NCI-H128 (cell line): ENCODE measurements around the gene UPF3A.
"Not testable (repeated sequence)": the region's sequence is repeated elsewhere in the genome, so short reads cannot be mapped to it uniquely, and the experiment has no call there.

Source experiments
- DNase-seq: peaks from one replicate; lab custom pipeline; 2025; ENCODE audit not compliant: unreplicated experiment; lab: John Stamatoyannopoulos, UW

The UPF3A gene

DNA sequence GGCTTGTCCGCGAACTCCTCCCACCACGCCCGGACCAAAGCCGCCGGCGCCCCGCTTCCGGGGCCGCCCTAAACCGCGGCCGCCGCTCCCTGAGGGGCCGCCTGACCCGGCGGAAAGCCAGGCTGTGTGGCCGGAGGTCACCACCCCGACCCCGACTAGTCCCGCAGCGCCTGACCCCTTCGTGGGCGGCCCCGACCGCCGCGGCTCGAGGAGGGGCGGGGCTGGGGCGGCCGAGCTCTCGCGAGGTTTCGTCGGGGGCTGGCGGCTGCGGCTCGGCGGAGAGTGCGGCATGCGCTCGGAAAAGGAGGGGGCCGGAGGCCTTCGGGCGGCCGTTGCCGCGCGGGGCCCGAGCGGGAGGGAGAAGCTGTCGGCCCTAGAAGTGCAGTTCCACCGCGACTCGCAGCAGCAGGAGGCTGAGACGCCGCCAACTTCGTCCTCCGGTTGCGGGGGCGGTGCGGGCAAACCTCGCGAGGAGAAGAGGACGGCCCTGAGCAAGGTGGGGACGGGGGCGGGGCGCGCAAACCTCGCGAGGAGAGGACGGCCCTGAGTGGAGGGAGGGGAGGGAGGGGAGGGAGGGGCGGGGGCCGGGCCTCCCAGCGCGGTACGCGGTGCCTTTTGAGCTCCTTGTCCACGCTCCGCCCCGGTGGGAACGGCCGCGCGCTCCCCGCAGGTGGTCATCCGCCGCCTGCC, at the start of gene UPF3A:
UPF3A (plus strand) TSS at position 251 of the 690 bp plus-strand sequence; CDS start at position 290, 39 bp downstream.
- peak; percentile 47 for DNase-seq

GRCh38 chr13:114231886-114232285, 49.5 kb upstream of the UPF3A start:
- DNase-seq = no peak

DNA sequence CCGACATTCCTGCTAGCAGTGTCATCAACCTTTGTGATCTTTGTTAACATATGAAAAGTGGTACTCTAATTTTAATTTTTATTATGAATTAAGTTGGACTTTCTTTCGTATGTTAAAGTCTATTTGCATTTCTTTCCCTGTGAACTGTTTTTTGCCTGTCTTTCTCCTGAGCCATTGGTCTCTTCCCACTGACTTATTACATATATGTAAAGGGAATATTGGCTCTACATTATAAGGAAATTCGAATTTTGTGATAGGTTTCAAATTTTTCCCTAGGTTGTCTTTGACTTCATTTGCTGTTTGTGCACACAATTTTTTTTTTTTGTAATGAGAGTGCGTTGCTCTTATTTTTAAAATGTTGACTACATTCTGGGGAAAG, 47.1 kb upstream of the UPF3A start:
- DNase-seq = no peak

DNA sequence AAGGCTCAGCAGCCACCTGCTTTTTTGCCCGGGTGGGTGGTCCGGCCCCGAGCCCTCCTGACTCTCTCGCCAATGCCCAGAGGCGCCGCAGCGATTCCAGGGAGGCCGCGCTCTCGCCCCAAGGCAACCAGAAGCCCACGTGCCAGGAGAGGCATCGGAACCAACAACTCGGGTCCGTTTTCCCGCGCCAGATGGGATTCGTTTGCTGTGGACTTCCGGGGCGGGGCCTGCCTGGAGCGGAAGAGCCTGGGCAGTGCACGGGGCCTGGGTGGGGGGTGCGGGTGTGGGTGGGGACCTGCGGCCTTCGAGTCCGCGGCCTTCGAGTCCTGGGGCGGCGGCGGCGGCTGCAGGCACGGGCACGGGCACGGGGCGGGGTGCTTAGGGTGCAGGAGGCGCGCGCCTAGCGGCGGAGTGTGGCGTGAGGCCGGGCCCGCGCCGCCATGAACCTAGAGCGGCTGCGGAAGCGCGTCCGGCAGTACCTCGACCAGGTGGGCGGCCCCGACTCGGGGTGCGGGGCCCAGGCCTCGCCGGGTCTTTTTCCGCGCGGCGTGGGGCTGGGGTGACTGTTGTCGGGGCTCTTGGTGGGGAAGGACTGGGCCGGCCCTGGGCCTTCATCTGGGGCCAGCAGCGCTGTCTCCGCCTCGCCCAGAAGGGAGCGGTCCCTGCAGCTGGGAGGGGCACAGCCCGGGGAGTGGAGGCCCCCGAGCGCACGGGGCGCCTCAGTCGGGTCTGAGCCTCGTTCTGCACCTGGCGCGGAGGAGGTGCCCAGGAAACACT, 46.6 kb upstream of the UPF3A start, which contains the start of gene CDC16:
CDC16 (plus strand) TSS at position 253 of the 777 bp plus-strand sequence; CDS start at position 441, 188 bp downstream.
- peak; percentile 68 for DNase-seq

GRCh38 chr13:114235697-114236096, 45.7 kb upstream of the UPF3A start:
- no peak for DNase-seq

GRCh38 chr13:114236227-114236626, 45.2 kb upstream of the UPF3A start:
- no peak for DNase-seq

GRCh38 chr13:114237415-114238112, 43.8 kb upstream of the UPF3A start:
- DNase-seq = no peak

- DNase-seq = no peak
These were observed 39.5 kb upstream of the UPF3A start for GRCh38 chr13:114241918-114242317.

DNA sequence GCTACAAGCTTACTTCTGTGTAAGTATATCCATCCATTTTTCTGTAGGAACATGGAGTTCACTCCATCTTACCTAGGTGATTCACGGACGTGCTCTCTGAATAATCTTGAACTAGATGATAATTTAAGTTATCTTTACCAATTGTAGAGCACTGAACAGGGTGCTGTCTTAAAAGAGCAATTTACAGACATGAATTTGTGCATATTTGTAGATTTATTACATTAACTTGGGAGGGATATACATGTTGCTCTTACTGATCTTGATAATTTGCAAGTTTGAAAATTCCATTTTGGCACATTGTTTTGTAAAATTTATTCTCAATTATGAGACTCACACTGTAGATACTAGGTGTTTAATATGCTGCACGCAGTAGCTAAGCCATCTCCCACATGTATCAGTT, 37.4 kb upstream of the UPF3A start:
- DNase-seq = no peak

GRCh38 chr13:114244637-114245036, 36.8 kb upstream of the UPF3A start:
- no peak for DNase-seq

DNA sequence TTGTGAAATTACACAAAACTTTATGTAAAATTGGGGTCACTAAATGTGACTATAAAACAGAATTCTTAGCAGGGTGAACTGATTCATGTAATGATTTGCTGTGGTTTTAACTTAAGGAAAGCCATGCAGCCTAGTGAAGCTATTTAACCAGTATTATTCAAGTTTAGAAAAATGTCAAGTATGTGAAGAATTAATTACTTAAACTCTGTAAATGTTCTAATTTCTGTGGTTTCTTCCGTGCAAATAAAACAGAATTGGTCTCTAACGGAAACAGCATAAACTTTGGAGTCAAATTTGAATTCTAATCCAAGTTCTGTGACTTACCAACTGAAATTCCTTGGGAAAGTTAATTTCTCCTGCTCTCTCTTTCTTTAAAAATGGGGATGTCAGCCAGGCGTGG, 33.4 kb upstream of the UPF3A start:
- no peak for DNase-seq

DNA sequence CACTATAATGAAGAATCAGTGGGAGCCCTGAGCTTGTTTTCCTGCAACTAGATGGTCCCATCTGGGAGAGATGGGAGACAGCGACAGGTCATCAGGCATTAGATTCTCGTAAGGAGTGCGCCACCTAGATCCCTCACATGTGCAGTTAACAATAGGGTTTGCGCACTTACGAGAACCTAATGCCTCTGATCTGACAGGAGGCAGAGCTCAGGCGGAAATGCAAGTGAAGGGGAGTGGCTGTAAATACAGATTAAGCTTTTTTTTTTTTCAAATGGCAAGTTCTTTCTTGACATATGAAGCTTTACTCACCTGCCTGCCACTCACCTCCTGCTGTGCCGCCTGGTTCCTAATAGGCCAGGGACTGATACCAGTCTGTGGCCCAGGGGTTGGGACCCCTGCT, 32.3 kb upstream of the UPF3A start:
- DNase-seq = no peak

DNA sequence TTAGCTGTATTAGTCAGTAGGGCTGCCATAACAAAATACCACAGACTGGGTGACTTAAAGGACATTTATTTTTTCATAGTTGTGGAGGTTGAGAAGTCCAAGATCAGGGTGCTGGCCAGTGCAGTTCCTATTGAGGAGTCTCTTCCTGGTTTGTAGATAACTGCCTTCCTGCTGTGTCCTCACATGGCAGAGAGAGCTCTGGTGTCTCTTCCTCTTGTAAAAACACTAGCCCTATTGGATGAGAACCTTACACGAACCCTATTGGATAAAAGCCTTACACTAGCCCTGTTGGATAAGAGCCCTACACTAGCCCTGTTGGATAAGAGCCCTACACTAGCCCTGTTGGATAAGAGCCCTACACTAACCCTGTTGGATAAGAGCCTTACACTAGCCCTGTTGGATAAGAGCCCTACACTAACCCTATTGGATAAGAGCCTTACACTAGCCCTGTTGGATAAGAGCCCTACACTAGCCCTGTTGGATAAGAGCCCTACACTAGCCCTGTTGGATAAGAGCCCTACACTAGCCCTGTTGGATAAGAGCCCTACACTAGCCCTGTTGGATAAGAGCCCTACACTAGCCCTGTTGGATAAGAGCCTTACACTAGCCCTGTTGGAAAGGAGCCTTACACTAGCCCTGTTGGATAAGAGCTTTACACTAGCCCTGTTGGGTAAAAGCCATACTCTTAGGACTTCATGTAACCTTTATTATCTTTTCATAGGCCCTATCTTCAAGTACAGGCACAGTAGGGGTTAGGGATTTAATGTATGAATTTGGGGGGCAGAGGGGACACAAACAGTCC, 29.6 kb upstream of the UPF3A start:
- DNase-seq = not testable (repeated sequence)

DNA sequence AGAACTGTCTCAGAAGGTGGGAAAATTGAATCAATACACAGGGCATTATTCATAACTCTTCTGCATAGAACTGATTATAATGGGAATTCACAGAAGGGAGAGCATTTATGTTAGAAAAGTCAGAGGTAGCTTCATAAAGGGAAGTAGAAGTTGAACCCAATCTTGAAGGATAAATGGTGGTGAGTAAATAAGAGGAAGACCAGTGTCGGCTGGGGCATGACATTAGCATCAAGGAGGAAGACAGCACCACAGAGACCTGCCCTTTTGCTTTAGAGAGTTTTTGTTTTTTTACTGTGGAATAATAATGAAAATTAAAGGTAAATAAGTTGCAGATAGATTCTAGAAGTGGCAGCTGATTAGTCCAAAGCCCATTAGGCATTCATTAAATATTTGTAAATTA, 24.9 kb upstream of the UPF3A start:
- DNase-seq = no peak

- DNase-seq = no peak
These were observed 24.4 kb upstream of the UPF3A start for GRCh38 chr13:114257014-114257413.

DNA sequence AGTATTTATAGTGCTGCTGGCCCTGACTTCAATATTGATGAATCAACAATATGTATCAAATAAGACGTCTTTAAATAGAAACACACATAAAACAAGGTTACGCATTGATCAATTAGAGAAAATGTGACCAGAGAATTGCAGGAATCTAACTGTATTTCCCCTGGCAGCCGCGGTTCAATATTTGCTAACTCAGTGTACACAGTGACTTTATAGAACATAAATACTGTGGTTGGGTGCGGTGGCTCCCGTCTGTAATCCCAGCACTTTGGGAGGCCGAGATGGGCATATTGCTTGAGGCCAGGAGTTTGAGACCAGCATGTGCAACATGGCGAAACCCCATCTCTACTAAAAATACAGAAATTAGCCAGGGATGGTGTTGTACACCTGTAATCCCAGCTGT, 22.8 kb upstream of the UPF3A start:
- DNase-seq = no peak

DNA sequence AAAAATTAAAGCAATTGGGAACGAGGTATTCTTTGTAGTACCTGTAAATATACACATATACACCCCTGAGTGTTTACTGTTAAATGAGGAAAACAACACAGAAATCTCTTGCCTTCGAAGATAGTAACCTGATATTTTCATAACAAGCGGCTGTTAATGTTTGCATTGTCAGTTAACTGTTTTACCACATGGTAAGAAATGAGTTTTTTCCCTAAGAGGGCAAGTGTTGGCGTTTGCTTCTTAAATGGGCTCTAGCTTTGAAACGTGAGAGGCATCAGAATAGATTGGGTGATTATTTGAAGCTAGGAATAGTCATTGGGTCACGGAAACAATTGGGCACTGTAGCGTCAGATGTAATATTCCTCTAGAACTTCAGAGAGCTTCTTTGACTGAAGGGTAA, 22.0 kb upstream of the UPF3A start:
- DNase-seq = peak; percentile 26

DNA sequence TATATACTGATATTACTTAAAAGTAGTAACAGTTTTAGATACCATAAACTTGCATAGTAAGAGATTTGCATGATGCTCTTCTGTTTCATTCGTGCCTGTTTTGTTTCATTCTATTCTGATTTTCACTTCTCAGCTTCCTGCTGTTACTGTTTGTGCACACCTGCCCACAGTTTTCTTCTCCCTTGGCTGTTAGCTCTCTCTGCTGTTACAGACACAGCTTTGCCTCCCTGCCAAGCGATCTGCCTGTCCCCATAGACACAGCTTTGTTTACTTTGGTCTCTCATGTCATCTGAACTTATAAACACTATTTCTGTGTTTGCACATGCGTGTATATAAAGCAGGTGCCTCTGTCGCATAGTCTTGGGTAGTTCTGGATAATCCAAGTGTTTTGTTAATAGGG, 21.4 kb upstream of the UPF3A start:
- DNase-seq = peak; percentile 49

GRCh38 chr13:114260814-114261213, 20.6 kb upstream of the UPF3A start:
- DNase-seq = no peak

DNA sequence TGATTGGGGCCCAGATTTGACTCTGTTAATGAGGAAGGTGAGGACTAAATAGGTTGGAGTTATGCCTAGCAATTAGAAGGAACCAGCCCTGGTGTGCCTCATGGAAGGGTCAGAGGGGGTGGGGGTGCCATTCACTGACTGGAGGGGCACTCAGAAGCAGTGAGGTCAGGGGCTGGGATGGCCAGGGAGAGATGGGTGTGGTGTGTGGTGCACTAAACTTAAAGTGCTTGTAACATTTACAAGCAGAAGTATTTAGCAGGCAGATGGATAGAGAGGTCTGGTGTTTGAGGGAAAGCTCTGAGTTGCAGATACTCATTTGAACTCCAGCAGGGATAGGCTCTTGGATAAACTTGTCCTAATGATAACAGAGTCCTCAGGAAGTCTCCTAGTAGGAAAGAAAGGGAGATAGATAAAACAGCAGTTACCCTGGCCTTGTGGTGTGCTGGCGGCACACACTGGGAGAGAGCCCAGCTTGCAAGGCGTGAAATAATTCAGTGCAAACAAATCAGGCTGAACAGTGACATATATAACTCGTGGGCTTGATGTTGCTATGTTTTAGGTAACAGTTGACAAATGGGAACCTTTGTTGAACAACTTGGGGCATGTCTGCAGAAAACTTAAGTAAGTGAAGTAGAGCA, 20.0 kb upstream of the UPF3A start:
- DNase-seq = no peak

GRCh38 chr13:114263578-114263977, 17.8 kb upstream of the UPF3A start:
- DNase-seq = no peak
